GM18861 (cell line): ENCODE measurements around the gene RBMS3.
"Not testable (repeated sequence)": the region's sequence is repeated elsewhere in the genome, so short reads cannot be mapped to it uniquely, and the experiment has no call there.

Experiments used
- ATAC-seq: cut with Tn5 transposase; IDR thresholded peaks from one replicate; pipeline ENCODE4 v1.9.1; 2021; ENCODE audit not compliant: unreplicated experiment

RBMS3 gene

DNA sequence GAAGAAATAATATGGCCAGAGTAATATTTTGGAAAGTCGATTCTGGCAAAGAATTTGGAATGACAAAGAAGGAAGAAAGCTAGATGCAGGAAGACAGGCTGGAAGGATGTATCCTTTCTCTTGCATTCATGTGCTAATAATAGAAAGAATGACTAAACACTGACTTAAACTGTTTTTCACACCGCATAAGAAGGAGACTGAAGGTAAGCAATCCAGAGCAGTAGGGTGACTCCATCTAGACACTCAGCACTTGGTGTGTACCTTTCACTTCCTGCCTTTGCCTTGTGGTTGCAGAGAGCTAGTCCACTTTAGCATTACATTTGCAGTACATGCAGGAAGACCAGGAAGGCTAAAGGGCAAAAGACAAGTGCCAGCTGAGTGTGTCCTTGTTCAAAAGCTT is 234.6 kb downstream of the RBMS3 start:
- peak; percentile 64 for ATAC-seq

DNA sequence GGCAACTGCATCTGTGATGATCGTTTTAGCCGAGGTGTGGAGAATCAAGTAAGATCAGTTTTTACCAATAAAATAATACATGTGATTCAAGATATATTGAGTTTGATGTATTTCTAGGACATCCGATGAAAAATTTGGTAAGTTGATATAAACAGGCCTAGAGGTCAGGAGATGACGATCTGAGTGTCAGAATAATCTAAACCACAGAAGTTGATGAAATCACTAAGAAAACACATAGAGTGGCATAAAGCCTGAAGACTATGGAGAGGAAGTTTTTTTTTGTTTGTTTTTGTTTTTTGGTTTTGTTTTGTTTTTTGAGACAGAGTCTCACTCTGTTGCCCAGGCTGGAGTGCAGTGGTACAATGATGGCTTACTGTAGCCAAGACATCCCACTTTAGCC is 235.3 kb downstream of the RBMS3 start:
- no peak for ATAC-seq

DNA sequence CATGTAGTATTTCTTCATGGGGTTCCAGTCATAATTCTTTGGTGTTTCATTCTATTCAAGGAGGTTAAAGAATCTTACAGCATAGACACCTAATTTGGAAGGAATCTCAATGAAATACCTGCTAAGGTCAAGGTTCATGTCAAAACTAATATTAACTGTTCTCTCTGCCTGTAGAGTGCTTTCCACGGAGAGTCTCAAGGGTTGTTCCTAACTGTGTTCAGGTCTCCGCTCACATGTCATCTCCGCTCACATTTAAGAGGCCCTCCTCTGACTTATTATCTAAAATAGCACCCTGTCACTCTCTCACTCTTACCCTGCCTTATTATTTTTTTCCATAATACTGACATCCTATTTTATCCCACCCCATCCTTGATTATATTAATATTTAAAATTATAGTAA is 239.9 kb downstream of the RBMS3 start:
- no peak for ATAC-seq

DNA sequence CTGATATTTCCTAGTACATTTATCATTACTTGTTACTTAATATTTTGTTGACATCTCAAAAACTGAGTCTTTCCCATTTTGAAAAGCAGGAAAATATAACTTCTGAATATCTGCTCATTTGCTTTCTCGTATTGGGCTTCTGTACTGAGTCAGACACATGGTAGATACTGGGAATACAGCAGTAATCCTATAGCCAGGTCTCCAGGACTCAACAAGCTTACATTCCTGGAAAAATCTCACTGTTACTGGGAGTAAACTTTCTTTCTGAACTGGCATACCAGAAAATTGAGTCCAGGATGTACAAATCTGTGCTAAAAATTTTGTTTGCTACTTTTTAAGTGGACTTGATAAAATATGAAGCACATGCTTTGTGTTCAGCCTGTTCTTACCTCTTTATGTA is 240.4 kb downstream of the RBMS3 start:
- ATAC-seq, result no peak

DNA sequence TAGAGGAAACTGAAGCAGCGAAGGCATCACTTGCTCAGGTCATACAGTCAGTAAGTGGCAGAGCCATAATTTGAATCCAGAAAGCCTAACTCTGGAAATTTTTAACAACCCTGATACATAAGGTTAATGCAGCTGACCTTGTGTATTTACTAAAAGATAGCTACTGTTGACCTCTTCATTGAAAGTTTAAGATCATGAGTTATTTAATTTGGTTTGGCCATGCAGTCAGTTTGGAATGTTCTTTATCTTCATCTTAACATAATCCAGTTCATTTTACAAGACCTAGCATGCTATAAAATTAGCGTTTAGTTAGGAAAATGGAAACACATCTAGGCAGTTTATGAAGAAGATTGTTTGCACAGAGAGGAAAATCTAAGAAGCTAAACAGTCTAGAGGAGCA is 240.9 kb downstream of the RBMS3 start:
- no peak for ATAC-seq

DNA sequence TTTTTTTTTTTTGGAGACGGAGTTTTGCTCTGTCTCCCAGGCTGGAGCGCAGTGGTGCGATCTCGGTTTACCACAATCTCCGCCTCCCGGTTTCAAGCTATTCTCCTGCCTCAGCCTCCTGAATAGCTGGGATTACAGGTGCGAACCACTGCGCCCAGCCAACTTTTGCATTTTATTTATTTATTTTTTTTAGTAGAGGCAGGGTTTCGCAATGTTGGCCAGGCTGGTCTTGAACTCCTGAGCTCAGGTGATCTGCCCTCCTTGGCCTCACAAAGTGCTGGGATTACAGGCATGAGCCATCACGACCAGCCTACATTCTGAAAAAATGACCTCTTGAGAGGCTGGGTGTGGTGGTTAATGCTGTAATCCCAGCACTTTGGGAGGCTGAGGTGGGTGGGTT is 243.6 kb downstream of the RBMS3 start:
- not testable (repeated sequence) for ATAC-seq

DNA sequence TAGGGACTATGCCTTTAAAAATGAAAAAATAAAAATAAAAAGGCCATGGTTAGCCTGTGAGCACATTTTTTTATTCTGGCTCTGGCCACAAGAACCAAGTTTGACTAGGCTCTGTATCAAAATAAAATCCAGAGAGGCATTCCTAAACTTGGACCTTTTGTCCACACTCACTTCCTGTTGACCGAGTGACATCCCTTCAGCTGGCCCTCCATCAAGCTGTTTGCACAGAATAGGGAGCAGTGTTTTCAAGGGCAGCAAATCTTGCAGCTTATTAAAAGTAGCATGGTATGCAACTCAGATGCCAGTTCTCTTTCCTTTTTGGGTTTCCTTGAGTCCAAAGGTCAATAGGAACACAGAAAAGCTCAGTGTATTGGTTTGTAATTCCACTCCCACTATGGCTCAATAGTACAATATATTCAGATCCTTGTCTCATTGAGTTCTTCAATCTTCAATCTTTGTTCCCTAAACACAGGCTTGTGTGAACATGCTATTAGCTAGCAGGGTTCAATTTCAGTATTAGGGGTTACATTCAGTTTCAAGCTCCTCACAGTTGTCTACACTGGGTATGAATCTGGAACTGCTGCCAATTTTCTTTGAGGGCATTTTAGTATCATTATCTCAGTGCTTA is 244.5 kb downstream of the RBMS3 start:
- no peak for ATAC-seq

DNA sequence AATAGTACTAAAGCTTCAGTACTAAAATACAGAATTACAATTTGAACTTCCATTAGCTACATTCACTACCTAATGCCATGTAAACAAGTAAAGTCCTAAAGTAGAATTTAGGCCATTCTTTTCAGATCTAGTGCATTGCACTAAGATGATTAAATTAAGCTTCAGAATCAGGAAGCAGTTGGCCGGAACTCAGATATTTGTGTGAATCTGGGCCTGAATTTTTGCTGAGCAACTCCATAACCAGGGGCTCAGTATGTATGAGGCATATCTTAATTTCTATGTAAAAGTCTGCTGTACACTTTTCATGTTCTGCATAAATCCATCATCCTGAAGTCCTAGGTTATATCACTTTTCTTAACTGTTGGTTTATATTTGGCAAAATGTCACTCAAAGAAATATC is 246.4 kb downstream of the RBMS3 start:
- no peak for ATAC-seq

DNA sequence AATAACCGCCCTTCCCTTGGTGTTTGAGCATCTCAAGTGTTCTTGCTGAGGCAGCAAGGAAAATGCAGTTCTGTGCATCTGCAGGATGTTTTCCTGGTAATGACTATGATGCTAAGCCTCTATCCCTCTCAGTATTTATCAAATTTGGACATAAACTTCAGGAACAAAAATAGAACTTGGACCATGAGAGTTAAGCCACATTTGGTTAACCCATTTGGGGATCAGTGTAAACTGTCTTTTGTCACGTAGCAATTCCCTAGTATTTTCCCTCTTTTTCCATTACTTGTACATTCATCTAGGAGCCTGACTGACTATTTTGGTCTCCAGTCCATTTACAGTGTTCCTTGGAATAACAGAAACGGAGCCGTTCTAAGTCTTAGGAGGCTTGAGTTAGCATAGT is 250.8 kb downstream of the RBMS3 start:
- ATAC-seq, result no peak

DNA sequence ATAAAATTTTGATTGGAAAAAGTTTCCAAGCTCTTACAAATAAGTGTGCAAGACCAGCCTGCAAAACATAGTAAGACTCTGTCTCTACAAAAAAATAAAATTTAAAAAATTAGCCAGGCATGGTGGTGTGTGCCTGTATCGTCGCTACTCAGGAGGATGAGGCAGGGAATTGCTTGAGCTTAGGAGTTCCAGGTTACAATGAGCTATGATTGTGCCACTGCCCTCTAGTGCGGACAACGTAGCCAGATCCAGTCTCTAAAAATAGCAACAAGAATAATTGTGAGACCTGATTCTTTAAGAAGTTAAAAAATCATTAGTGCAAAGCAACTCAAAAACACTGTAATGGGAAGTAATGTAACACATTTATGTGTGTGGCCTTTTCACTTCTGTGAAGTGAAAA is 251.6 kb downstream of the RBMS3 start:
- no peak for ATAC-seq

DNA sequence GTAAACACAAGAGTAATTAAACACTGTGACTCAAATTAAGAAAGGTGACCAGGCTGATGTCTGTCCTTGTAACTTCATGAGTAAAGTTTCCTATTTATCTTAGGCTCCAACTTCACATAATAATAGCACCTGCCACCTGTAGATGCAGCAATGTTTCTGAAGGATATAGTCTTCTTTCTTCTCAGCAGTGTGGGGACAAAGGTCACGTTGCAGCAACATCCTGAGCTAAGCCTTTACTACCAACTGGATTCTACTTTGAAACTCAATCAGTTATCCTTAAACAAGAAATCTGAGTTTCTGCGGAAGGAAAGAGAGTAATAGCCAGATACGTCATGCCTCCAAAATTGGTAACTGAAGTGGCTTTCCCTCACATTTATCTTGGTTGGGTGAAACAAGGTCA is 253.1 kb downstream of the RBMS3 start:
- no peak for ATAC-seq

DNA sequence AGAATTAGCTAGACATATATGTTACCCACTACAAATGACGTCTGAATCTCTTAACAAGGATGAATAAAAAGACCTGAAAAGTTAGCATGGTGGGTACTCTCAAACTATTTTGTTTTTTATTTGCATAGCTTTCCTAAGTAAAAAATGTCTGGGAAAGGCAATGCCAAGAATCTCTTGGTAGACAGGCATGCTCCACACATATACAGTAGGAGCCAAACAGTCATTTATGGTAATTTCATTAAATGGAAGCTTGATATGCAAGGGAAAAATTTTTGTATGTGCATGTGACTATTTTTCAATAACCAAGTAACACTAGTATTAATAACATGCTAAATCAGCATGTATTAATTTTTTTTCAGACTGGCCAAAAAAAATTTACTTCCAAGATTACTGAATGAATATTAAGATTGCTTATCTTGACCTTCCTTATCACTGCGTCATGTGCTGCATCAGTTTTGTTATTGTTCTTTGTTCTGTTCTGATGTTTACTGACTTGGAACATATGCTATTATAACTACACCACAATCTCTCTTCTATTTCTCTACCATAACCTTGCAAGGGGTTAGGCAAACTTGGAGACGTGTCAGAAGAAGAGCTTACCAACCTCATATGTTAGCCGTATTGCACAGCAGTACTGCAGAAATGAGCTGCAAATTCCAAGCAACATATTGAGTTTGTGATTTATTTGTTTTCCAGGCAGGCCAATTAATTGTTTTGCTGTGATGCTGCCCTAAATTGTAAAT is 255.3 kb downstream of the RBMS3 start:
- no peak for ATAC-seq

DNA sequence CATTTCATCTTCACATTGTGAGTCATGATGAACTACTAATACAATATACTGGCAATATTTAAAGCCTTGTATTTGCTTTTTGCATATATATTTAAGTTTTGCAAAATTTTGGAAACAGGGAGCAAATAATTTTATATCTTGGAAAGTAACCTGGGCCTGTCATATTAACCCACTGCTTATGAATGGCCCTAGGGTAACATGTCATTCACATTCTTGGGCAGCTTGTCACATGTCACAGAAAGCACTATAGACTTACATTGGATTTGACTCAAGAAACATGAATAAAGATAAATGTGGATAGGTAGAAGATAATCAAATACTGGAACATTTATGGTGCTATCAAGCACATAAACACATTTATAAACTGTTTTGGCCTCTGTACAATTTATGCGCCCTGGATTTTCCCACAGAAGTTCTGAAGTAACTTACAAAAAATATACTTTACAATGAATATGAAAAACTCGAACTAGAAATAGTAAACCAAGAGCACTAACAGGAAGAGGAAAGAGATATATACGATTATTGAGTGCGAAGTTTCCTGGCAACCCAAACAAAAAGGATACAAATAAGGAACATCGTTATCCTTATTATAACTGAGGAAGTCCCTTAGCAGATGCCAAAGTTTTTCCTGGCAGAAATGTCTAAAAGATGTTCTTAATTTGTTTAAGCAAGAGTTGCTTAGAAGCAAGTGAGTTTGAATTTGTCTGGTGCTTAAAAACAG is 257.2 kb downstream of the RBMS3 start:
- ATAC-seq, result no peak

DNA sequence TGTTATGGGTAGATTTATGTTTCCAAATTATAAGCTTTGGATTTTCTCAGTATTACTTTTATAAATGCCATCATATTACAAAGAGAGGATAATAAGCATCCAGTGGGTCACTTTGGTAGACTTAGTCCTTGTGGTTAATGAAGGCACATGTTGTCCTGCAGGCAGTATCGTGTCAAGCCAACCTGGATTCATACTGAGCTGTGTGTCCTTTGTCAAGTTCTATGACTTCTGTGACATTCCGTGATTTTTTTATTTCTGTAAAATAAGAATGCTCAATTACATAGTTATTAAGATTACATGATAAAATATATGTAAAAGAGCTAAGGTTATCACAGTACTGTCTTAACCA is 257.7 kb downstream of the RBMS3 start:
- ATAC-seq, result no peak

DNA sequence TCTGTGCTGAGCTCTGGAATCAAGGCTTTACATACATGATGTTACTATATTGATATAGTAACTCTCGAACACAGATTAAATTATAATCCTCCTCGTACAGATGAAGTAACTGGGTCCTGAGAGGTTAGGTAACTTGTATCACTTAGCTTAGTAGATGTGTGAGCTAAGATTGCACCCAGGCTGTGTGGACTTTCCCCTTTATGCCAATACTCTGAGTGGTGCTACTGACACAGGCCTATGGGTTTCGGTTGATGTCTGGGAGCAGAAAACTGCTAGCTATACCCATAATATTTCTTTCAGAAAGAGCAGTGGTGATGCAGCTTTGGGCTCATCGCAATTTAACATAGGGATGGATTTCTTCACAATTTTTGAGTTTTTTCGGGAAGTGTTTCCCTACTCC is 259.7 kb downstream of the RBMS3 start:
- ATAC-seq, result no peak

DNA sequence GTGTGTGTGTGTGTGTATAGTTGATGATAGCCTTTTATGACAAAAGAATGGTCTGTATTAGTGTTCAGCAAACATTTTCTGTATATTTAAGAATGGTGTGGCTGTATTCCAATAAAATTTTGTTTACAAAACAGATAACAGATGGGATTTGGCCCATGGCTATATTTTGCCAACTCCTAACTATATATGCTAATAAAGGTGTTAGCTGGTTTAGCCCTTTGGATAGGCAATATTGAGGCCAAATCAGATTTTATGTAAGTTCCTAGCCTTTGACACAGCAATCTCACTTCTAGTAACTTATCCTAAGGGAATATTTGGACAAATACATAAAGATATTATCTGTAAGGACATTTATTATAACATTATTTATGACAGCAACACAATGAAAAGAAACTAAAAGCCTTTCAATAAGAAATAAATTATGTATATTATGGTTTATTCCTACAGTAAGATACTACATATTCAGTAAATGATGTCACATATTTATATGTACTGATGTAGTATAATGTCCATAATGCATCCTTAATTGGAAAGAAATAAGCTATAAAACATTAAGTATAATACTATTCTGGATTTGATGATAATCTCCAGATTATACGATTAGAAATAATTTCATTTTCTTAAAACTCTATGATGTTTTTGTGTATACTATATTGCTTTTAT is 264.0 kb downstream of the RBMS3 start:
- no peak for ATAC-seq

DNA sequence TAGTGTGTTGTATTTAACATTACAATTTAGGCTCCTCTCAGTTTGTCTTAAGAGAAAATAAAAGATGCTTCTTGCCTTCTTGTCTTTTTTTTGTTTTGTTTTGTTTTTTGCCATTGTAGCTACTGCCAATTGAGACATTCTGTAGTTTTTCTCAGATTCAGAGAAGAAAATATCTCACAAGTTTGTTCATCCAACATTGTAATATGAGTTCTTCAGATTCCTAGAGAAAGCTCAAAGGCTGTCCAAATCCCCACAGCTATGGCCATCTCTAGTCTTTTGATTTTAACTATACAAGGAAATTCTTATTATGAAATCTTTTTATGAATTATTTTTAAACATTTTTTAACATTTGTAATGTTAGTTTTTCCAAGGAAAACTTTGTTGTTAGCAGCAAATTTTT is 264.7 kb downstream of the RBMS3 start:
- no peak for ATAC-seq

DNA sequence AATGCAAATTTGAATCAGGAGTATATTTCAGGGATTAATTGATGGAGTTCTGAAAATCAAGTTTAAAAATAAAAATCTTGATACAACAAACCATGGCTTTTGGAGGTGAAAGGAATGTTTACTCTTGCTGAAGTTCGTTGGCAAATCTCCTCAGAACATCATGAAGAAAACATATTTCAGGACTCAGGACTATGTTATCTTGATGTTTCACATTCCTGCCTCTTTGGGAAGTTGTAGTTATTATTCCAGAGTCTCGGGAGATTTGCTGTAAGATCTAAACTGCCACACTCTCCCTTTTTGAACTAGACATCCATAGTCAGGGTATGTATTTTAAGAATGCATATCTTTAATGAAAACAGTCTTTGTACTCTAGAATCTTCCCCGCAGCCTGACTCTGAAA is 271.2 kb downstream of the RBMS3 start:
- no peak for ATAC-seq

DNA sequence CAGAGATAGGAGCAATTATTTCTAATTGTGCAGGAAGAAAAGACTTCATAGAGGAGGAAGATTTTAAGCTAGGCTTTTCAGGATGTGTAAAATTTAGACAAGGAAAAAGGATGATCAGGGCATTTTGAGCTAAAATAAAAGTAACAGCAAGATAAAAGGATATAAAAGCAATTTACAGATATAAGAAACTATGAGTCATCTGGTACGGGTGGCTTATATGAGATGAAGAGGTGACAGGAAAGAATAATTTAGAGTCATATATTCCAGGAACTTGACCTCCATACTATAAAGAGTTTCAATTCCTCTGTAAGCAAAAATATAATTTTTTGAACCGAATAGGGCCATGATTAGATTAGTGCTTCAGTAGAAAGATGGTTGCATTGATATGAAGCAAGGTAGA is 273.7 kb downstream of the RBMS3 start:
- no peak for ATAC-seq

DNA sequence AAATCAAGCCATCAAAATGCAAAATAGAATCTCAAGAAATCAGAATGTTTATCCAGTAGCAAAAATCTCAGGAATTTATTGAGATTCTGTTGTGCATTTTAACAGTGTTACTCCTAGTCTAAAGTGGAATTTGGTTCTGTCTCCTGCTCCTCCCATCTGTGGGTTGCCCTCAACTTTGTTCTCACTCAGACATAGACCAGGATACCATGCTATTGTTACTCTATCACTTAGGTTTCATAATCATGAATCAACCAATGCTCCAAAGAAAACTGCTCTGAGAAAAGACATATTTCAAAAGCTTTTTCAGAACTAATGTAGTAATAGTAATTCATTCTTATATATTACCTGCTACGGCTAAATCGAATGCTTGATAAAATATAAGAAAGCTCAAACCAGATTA is 274.7 kb downstream of the RBMS3 start:
- ATAC-seq, result no peak

DNA sequence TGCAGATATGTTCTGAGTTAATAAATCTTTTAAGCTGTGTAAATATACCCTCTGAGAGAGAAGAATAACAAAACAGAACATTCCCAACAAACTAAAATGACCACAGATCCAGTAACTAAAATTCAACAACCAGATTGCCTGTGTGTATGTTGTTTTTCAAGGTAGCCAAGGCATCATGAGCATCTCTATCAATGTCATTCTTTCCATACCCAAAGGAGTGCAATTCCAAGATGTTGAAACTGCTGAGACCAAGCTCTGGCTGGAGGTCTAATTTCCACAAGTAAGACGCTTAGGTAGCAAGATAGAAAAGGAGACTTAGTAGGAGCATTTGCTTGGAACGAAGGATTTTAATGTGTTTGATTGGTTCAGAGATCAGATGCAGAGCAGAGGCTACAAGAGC is 276.3 kb downstream of the RBMS3 start:
- ATAC-seq, result no peak

DNA sequence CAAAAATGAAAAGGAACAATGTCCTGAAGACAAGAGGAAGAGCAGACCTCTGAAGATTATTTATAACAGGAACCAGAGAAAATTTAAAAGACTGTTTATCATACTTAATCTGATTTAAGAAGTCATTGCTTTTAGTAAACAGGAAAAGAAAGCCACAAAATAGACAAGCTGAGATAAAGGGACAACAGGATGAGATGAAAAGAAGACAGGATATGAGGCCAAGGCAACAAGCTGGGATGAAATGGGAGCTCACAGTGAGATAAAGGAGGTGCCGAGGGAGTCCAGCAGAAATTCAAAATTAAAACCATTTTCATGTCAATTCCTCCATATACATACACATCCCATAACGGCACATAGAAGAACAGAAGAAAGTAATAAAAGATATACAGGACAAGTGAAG is 277.0 kb downstream of the RBMS3 start:
- ATAC-seq, result no peak
